VCaP (cell line): ENCODE results near the gene SMC6.

ENCODE experiments used
- H3K27ac ChIP-seq: fragments of 450-650 bp; 2 replicates; pipeline ENCODE4 v1.5.1; 2017
- TF ChIP-seq, protein P1 (sequence below): fragments of 450-650 bp; conservative IDR thresholded peaks from 2 replicates; pipeline ENCODE4 v1.5.1; 2017; ENCODE audit warnings: mild to moderate bottlenecking, moderate library complexity

SMC6 gene

GRCh38 chr2:17626986-17627385 is 126.6 kb downstream of the SMC6 start:
- H3K27ac ChIP-seq: no peak overlapping the region
- TF ChIP-seq, protein P1, sequence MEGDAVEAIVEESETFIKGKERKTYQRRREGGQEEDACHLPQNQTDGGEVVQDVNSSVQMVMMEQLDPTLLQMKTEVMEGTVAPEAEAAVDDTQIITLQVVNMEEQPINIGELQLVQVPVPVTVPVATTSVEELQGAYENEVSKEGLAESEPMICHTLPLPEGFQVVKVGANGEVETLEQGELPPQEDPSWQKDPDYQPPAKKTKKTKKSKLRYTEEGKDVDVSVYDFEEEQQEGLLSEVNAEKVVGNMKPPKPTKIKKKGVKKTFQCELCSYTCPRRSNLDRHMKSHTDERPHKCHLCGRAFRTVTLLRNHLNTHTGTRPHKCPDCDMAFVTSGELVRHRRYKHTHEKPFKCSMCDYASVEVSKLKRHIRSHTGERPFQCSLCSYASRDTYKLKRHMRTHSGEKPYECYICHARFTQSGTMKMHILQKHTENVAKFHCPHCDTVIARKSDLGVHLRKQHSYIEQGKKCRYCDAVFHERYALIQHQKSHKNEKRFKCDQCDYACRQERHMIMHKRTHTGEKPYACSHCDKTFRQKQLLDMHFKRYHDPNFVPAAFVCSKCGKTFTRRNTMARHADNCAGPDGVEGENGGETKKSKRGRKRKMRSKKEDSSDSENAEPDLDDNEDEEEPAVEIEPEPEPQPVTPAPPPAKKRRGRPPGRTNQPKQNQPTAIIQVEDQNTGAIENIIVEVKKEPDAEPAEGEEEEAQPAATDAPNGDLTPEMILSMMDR: no peak

GRCh38 chr2:17625446-17625845 is 128.2 kb downstream of the SMC6 start:
- TF ChIP-seq, protein P1: no peak
- H3K27ac ChIP-seq: no peak overlapping the region

DNA sequence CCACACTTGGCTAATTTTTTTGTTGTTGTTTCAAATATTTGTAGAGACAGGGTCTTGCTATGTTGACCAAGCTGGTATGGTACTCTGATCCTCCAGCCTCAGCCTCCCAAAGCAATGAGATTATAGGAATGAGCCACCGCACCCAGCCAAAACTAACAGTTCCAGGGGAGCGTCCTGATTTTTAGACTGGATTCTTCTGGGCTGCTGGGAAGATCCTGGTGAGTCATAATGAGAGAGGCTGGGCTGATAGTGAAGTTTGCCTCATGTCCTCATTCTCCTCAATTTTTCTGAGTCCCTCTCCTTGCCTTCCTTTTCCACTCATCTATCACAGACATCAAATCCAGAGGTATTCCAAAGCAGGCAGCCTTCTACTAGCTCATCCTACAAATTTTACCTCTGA is 131.8 kb downstream of the SMC6 start:
- H3K27ac ChIP-seq: no peak overlapping the region
- TF ChIP-seq, protein P1: no peak

GRCh38 chr2:17620841-17621240 is 132.8 kb downstream of the SMC6 start:
- H3K27ac ChIP-seq: no peak overlapping the region

DNA sequence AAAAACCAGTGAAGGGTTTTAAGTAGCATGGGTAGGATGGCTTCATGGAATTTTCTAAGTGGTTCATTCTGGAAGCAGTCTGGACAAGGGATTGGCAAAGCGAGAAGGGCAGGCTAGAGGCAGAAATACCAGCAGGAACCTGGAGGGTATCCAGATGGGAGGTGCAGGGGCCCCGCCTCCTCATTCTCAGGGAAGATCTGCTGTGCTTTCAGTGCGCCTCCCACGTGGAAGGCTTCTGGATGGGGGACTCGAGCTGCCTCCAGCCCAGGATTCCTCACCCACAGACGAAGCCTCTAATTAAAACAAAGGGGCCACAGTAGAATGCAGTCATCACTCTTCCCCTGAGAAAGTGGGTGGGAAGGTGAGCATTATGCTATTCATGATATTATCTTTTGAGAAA is 133.3 kb downstream of the SMC6 start:
- H3K27ac ChIP-seq: no peak overlapping the region
- TF ChIP-seq, protein P1: no peak

More at GRCh38 chr2:17620841-17621240, 132.8 kb downstream of the SMC6 start:
- TF ChIP-seq, protein P1: no peak

DNA sequence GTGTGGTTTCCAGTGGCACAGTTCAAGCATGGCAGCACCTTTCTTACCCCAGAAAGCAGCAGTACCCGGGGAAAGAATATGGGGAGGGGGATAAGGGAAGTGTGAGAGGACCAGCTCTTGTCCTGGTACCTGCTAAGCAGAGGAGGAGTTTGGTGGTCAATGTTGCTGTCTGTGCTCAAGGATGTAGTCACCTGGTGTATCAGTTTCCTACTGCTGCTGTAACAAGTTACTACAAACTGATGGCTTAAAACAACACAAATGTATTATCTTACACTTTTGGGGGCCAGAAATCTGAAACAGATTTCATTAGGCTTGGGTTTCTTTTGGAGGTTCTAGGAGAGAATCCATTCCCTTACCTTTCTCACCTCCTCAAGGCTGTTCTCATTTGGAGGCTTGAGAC is 135.7 kb downstream of the SMC6 start:
- TF ChIP-seq, protein P1: no peak

DNA sequence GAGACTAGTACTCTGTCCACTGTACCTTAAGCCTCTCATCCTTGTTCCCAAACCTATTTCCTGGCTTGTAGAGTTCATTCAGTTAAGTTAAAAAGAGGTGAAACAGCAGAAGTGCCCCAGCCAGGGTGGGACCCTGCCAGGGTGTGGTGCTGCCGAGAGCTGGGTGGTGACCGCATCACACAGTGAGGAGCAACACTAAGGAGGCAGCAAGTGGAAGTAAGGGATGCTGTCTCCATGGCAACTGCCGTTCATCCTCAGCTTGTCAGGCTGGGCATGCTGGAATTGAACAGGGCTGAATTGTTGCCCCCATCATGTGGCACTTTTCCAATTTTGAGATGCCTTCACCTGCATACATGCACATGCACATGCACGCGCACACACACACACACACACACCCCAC is 136.1 kb downstream of the SMC6 start:
- TF ChIP-seq, protein P1: no peak
- no peak overlapping the region for H3K27ac ChIP-seq

More for the DNA sequence above, 135.7 kb downstream of the SMC6 start:
- H3K27ac ChIP-seq: no peak overlapping the region
